Muscle layer of colon (tissue), 2 donors: Measurements from ENCODE around the gene GDE1.

Experiments used
- H3K27ac ChIP-seq: one replicate; pipeline ENCODE4 v1.7.0; 2013; ENCODE audit warnings: low read depth, mild to moderate bottlenecking, low read length, moderate library complexity
- H3K27me3 ChIP-seq, 2 donors: one replicate each; pipeline ENCODE4 v1.7.0; 2013; ENCODE audit warnings: low read length in 2 of 2, mild to moderate bottlenecking in 2 of 2; ENCODE audit not compliant: insufficient read depth in 2 of 2, control insufficient read depth in 1 of 2
- H3K36me3 ChIP-seq: one replicate; pipeline ENCODE4 v1.7.0; 2013; ENCODE audit warnings: mild to moderate bottlenecking, low read length; ENCODE audit not compliant: insufficient read depth
- H3K4me1 ChIP-seq: one replicate; pipeline ENCODE4 v1.7.0; 2013; ENCODE audit warnings: mild to moderate bottlenecking, low read length; ENCODE audit not compliant: insufficient read depth
- H3K4me3 ChIP-seq, 2 donors: one replicate each; pipeline ENCODE4 v1.7.0; 2013; ENCODE audit warnings: low read length in 2 of 2, low read depth in 1 of 2, mild to moderate bottlenecking in 1 of 2, moderate library complexity in 1 of 2
- H3K9ac ChIP-seq: one replicate; pipeline ENCODE4 v1.7.0; 2013; ENCODE audit warnings: low read length
- H3K9me3 ChIP-seq: one replicate; pipeline ENCODE4 v1.7.0; 2013; ENCODE audit warnings: mild to moderate bottlenecking, low read length
- donor health status: abdominal sarcoma.
- donor health status: Adenocarcinoma of cecum.

GDE1 gene

GRCh38 chr16:19523184-19523558, 1.3 kb upstream of the GDE1 start:
- Histone ChIP-seq H3K36me3 (no peaks in the 10 kb centered on the region), H3K9me3 (no peaks in the 10 kb centered on the region), H3K9ac (no peak overlapping the region), H3K27me3 (no peaks in the 10 kb centered on the region), H3K4me1 (peaks cover 44% of the 10 kb centered on the region), H3K4me3 (no peak overlapping the region), H3K27ac (no peak overlapping the region)

- Histone ChIP-seq H3K4me1 (peaks cover 44% of the 10 kb centered on the region), H3K9me3 (no peaks in the 10 kb centered on the region), H3K4me3 (no peak overlapping the region), H3K27me3 (no peaks in the 10 kb centered on the region), H3K36me3 (no peaks in the 10 kb centered on the region), H3K9ac (no peak overlapping the region), H3K27ac (no peak overlapping the region)
Observed at GRCh38 chr16:19522760-19523159, 862 bp upstream of the GDE1 start.

GRCh38 chr16:19522397-19522732, 467 bp upstream of the GDE1 start:
- Histone ChIP-seq H3K27me3 (no peaks in the 10 kb centered on the region), H3K4me1 (peaks cover 44% of the 10 kb centered on the region), H3K4me3 (peak overlapping the region in 1 of 2 donors; percentile 77), H3K9ac (no peak overlapping the region), H3K27ac (peak overlapping the region; percentile 93), H3K36me3 (no peaks in the 10 kb centered on the region), H3K9me3 (no peaks in the 10 kb centered on the region)

- Histone ChIP-seq H3K27me3 (no peaks in the 10 kb centered on the region), H3K27ac (peak overlapping the region; percentile 93), H3K36me3 (peaks cover 12% of the 10 kb centered on the region), H3K9me3 (no peaks in the 10 kb centered on the region), H3K4me3 (peak overlapping the region; percentile 76 to 77), H3K4me1 (peaks cover 44% of the 10 kb centered on the region), H3K9ac (peak overlapping the region; percentile 88)
Observed at GRCh38 chr16:19520861-19521331, 1.0 kb downstream of the GDE1 start.

- Histone ChIP-seq H3K27me3 (no peaks in the 10 kb centered on the region), H3K9me3 (no peaks in the 10 kb centered on the region), H3K9ac (no peak overlapping the region), H3K4me1 (peaks cover 33% of the 10 kb centered on the region), H3K27ac (no peak overlapping the region), H3K36me3 (peaks cover 24% of the 10 kb centered on the region), H3K4me3 (no peak overlapping the region)
Observed at GRCh38 chr16:19518388-19518787, 3.5 kb downstream of the GDE1 start.

GRCh38 chr16:19517424-19518089, 4.3 kb downstream of the GDE1 start:
- no peak overlapping the region for H3K9ac ChIP-seq

GRCh38 chr16:19515757-19516156, 6.1 kb downstream of the GDE1 start:
- Histone ChIP-seq H3K4me1 (peaks cover 20% of the 10 kb centered on the region), H3K9ac (no peak overlapping the region), H3K9me3 (no peaks in the 10 kb centered on the region), H3K27me3 (no peaks in the 10 kb centered on the region), H3K36me3 (peaks cover 26% of the 10 kb centered on the region), H3K27ac (no peak overlapping the region), H3K4me3 (no peak overlapping the region)

More at GRCh38 chr16:19517424-19518089, 4.3 kb downstream of the GDE1 start:
- Histone ChIP-seq H3K27ac (no peak overlapping the region), H3K4me1 (peaks cover 29% of the 10 kb centered on the region), H3K4me3 (no peak overlapping the region), H3K36me3 (peaks cover 26% of the 10 kb centered on the region), H3K9me3 (no peaks in the 10 kb centered on the region), H3K27me3 (no peaks in the 10 kb centered on the region)

GRCh38 chr16:19513377-19514053, 8.4 kb downstream of the GDE1 start:
- Histone ChIP-seq H3K4me3 (no peak overlapping the region), H3K9ac (no peak overlapping the region), H3K27ac (no peak overlapping the region), H3K4me1 (peaks cover 1% of the 10 kb centered on the region), H3K9me3 (no peaks in the 10 kb centered on the region), H3K27me3 (no peaks in the 10 kb centered on the region), H3K36me3 (peaks cover 29% of the 10 kb centered on the region)

- Histone ChIP-seq H3K4me1 (no peaks in the 10 kb centered on the region), H3K27me3 (no peaks in the 10 kb centered on the region), H3K36me3 (peaks cover 34% of the 10 kb centered on the region), H3K9ac (no peak overlapping the region), H3K4me3 (no peak overlapping the region), H3K9me3 (no peaks in the 10 kb centered on the region), H3K27ac (no peak overlapping the region)
Observed at GRCh38 chr16:19512297-19512696, 9.6 kb downstream of the GDE1 start.

- no peak overlapping the region for H3K4me3 ChIP-seq
- no peaks in the 10 kb centered on the region for H3K4me1 ChIP-seq
- H3K36me3 ChIP-seq: peaks cover 34% of the 10 kb centered on the region
- no peaks in the 10 kb centered on the region for H3K9me3 ChIP-seq
- H3K27me3 ChIP-seq: no peaks in the 10 kb centered on the region
- H3K27ac ChIP-seq: no peak overlapping the region
- H3K9ac ChIP-seq: no peak overlapping the region
Observed at GRCh38 chr16:19507867-19508266, 14.0 kb downstream of the GDE1 start.

GRCh38 chr16:19506965-19507364, 14.9 kb downstream of the GDE1 start:
- Histone ChIP-seq H3K4me3 (no peak overlapping the region), H3K4me1 (no peaks in the 10 kb centered on the region), H3K27me3 (no peaks in the 10 kb centered on the region), H3K27ac (no peak overlapping the region), H3K36me3 (peaks cover 37% of the 10 kb centered on the region), H3K9ac (no peak overlapping the region), H3K9me3 (no peaks in the 10 kb centered on the region)
